HG03108 (cell line): ENCODE data around the gene CFTR.
"Not testable (repeated sequence)": the region's sequence is repeated elsewhere in the genome, so short reads cannot be mapped to it uniquely, and the experiment has no call there.

Experiments
- ATAC-seq: cut with Tn5 transposase; IDR thresholded peaks from one replicate; pipeline ENCODE4 v1.9.1; 2021; ENCODE audit warnings: moderate library complexity; ENCODE audit not compliant: unreplicated experiment

Gene CFTR

GRCh38 chr7:117683430-117684175 lies 203.8 kb downstream of the CFTR start:
- ATAC-seq: no peak

- no peak for ATAC-seq
These were observed 206.0 kb downstream of the CFTR start for GRCh38 chr7:117685795-117686194.

GRCh38 chr7:117686311-117686935 lies 206.6 kb downstream of the CFTR start:
- ATAC-seq: no peak

GRCh38 chr7:117688126-117688525 lies 208.3 kb downstream of the CFTR start:
- no peak for ATAC-seq

GRCh38 chr7:117689406-117689805 lies 209.6 kb downstream of the CFTR start:
- ATAC-seq: no peak

GRCh38 chr7:117690147-117690546 lies 210.3 kb downstream of the CFTR start:
- ATAC-seq: no peak

GRCh38 chr7:117692338-117692737 lies 212.5 kb downstream of the CFTR start:
- no peak for ATAC-seq

- no peak for ATAC-seq
These were observed 218.2 kb downstream of the CFTR start for GRCh38 chr7:117698018-117698417.

- ATAC-seq: no peak
These were observed 224.2 kb downstream of the CFTR start for GRCh38 chr7:117704063-117704462.

- no peak for ATAC-seq
These were observed 225.8 kb downstream of the CFTR start for GRCh38 chr7:117705630-117706029.

- ATAC-seq: no peak
These were observed 226.4 kb downstream of the CFTR start for GRCh38 chr7:117706210-117706609.

- ATAC-seq: no peak
These were observed 227.3 kb downstream of the CFTR start for GRCh38 chr7:117707080-117707479.

- ATAC-seq: not testable (repeated sequence)
These were observed 228.3 kb downstream of the CFTR start for GRCh38 chr7:117708173-117708572.

GRCh38 chr7:117711556-117711955 lies 231.7 kb downstream of the CFTR start:
- no peak for ATAC-seq

- ATAC-seq: no peak
These were observed 236.1 kb downstream of the CFTR start for GRCh38 chr7:117715784-117716445.

GRCh38 chr7:117716707-117717299 lies 237.0 kb downstream of the CFTR start:
- no peak for ATAC-seq

GRCh38 chr7:117717357-117717756 lies 237.5 kb downstream of the CFTR start:
- no peak for ATAC-seq
